Measurements from ENCODE around the gene IRAK3.

IRAK3 gene

GRCh38 chr12:66144791-66145754 is 43.9 kb upstream of the IRAK3 start:
- TF ChIP-seq CTCF (IDR thresholded peaks at IDR 0.05; ENCODE audit: insufficient read depth, missing control alignments), result peak; percentile 44

GRCh38 chr12:66149702-66150398 is 39.2 kb upstream of the IRAK3 start:
- no peak for DNase-seq (ENCODE audit: insufficient read length, low spot score)
- no peak for FAIRE-seq
- no peak for TF ChIP-seq CTCF (IDR thresholded peaks at IDR 0.05; ENCODE audit: insufficient read depth, missing control alignments)

More at GRCh38 chr12:66144791-66145754, 43.9 kb upstream of the IRAK3 start:
- DNase-seq (ENCODE audit: insufficient read length, low spot score) (no peak), FAIRE-seq (peak; percentile 11)

- FAIRE-seq (no peak), DNase-seq (ENCODE audit: insufficient read length, low spot score) (no peak)
- TF ChIP-seq CTCF (IDR thresholded peaks at IDR 0.05; ENCODE audit: insufficient read depth, missing control alignments), result no peak
Measured at GRCh38 chr12:66152732-66153131, 36.3 kb upstream of the IRAK3 start.

GRCh38 chr12:66154776-66155175 is 34.2 kb upstream of the IRAK3 start:
- FAIRE-seq (no peak), DNase-seq (ENCODE audit: insufficient read length, low spot score) (no peak)
- no peak for TF ChIP-seq CTCF (IDR thresholded peaks at IDR 0.05; ENCODE audit: insufficient read depth, missing control alignments)

- DNase-seq (ENCODE audit: insufficient read length, low spot score) (no peak), FAIRE-seq (no peak)
- TF ChIP-seq CTCF (IDR thresholded peaks at IDR 0.05; ENCODE audit: insufficient read depth, missing control alignments), result no peak
Measured at GRCh38 chr12:66156654-66157053, 32.4 kb upstream of the IRAK3 start.

- TF ChIP-seq CTCF (IDR thresholded peaks at IDR 0.05; ENCODE audit: insufficient read depth, missing control alignments), result no peak
- DNase-seq (ENCODE audit: insufficient read length, low spot score) (no peak), FAIRE-seq (no peak)
Measured at GRCh38 chr12:66159123-66159522, 29.9 kb upstream of the IRAK3 start.

Measured in D721Med (cell line).